NCI-H2196 treated with DMSO at 0.1 percent for 48 hours (cell line): Measurements from ENCODE around the gene FAM107B.

Experiments
- DNase-seq: peaks from one replicate; lab custom pipeline; 2025; ENCODE audit not compliant: unreplicated experiment; lab: John Stamatoyannopoulos, UW

FAM107B gene

DNA sequence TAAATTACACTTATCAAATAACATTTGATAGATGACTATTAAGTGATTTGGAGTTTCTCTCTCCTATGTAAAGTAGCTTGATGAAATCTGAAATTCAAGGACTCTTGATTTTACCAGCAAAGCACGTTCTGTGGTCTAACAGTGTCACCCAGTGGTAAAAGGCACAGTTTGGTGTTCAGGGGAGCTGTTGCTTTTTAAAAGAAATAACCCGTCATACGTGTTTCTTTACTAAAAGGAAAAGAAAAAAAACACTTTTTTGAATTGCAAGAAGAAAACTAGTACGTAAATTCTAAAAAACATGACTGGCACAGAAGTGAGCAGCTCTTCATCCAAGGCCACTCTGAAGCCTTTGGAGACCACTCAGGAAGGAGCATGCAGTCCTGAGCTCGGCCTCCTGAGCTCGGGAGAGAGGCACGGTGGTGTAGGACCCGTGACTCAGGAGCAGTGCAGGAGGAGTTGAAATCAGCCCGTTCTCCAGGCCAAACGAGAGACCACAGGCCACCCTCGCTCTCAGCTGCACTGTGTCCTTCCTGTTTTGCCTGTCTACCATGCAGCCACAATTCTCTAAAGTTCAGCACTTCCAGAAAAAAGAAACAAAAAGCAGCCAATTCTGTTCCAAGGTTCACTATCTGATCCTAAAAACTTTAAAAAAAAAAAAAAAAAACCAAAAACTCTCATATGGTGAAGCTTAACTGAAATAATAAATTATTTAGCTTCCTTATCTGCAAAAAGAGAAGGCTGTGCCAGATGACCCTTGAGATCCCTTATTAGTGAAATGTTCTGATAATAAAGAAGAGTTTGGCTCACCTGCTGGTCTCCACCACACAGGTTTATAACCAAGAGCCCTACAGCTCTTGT, 231.4 kb downstream of the FAM107B start:
- DNase-seq, result no peak

DNA sequence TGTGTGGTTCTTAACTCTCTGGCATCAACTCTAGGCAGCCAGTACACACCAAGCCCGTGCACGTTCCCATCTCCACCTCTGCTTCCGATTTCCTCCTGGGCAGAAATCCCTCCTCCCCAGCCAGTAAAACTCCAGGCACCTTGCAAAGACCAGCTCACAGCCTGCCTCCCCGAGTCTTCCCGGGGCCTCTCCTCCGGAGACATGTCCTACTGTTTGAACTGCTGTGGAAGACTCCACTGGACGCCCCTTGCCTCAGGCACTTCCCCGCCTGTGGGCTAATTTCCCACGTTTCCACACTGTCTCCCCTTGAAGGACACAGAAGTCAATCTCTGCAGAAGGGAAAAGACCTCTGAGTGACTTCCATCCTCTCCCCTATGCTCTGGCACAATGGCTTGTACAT, 233.3 kb downstream of the FAM107B start:
- no peak for DNase-seq

DNA sequence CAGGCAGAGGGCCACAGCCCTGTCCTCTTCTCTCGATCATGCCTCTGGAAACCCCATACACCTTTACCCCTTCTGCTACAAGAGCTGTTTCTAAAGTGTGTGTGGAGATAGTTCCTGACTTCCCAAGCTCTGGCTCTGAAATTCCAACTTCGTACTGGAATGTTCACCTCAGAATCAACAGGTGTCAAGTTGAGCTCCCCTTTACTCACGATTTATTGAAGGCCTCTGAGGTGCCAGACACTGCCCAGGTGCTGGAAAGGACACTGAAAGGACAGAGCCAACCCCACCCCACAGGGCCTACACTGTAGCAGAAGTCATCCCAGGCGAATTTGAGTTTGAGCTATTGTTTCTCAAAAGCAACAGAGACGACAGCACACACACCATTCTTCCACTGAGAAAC, 234.1 kb downstream of the FAM107B start:
- DNase-seq, result no peak

DNA sequence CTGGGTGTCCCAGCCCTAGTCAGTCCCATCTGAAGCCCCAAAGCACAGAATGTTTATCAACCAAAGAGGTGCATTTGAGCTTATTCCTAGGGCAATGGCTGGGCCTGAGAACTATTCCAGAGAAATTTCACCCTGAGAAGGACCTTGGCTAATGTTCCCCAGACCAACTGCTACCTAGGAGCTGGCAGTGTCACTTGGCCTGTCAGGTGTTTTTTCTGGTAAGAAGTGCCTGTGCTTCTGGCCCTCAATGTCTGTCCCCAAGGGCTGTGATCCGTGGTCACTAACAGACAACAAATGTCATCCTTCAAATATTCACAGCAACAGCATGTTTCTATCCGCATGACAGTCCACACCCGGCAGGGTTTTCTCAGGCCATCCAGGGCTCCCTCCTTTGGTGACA, 234.6 kb downstream of the FAM107B start:
- DNase-seq, result no peak

DNA sequence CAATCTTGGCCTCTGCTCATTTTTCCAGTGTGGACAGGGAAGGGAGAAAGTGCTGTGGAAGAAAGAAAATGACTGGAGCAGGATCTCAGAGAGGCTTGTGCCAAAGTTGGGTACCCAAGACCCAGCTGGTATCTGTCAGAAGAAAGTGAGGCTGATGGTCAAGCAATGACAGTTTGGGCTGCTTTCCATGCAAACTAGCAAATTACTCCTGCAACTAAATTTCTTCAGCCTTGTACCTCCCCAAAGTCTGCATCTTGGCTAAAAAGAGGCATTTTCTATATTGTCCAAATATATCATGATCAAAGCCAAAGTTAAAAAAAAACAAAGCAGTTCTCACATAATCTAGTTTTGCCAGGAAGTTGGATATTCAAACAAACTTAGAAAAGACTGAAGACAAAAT, 235.5 kb downstream of the FAM107B start:
- DNase-seq, result no peak

DNA sequence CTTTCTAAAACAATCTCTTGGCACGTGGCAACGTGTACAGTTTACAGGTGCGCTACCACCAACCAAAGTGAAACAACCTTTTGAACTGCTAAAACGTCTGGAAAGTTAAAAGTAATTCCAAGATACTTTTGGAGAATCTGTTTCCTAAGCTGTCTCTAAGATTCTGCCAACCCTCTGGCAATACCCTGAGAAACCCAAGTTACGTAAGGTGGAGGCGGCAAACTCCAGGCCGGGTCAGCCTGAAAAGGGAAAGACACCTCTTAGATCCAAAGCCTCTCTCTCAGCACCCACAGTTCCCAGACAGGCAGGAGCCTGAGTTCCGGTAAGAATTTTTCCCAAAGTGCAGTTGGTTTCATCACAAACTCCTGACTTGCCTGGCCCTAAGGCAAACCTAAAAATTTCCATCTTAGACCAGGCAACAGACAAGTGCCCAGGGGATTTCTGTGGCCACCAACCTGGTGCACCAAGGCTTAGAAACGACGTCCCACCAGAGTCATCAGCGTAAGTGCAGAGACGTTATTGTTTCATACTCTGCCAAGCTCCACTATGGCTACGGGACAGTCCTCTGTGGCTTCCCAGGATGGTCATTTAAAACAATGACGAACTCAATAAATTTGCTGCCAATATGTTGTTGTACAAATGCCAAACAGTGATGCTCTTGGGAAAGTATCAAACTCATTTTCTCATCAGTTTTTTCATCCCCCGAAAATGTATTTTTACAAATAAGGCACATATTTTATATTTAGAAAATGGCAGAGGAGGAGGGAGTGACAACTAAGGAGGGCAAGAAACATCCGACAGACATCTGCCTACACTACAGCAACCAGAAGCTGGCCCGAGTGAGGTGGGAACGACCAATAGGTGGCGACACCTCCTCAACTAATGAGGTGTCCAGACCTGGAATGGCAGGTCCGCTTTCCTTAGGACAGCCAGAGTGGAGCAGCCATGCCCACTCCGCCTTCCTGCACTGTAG, 238.2 kb downstream of the FAM107B start:
- DNase-seq, result no peak

DNA sequence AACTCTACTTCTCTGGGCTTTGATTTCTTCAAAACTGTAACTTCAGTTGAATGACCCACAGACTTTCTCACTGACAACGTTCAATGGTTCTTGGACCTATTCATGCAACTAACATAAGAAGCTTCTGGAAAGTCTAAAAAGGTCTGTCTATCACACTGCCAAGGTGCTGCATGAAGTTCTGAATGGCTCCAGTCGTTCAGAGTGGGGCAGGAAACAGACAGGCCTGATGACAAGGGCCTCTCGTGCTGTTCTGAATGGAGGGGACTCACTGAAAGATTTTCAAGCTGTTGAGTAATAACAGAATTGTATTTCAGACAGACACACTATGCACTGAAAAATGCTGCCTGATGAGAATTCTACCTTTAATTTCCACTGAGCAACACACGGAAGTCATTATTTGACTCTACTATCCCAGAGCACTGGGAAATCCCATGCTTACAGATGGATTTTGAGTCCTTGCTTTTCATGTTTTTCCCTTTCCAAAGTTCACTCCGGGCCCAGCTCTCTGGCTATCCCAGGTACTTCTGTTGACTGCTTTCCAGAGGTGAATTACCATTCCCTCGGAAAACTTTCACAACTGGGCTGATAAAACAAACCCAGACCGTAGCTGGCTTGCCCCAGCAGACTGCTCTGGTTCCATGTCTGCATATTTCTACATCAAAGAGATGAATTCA, 239.1 kb downstream of the FAM107B start:
- no peak for DNase-seq

DNA sequence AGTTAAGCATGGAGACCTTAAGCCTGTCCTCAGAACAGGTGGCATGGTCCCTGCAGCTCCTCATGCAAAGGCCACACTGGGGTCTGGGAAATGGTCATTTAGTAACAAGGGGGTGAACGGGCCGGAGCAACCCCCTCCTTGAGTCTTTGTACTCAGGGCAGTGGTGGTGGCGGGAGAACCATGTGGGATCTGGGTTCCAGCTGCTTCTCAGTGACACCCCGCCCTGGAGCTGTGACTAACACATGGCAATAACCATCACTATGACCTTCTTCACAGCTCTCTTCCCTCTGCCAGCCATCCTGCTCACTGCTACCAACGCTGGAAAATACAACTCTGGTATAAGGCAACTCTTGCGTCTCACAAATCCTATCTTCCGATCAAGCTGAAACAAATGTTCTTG, 240.5 kb downstream of the FAM107B start:
- DNase-seq, result no peak

DNA sequence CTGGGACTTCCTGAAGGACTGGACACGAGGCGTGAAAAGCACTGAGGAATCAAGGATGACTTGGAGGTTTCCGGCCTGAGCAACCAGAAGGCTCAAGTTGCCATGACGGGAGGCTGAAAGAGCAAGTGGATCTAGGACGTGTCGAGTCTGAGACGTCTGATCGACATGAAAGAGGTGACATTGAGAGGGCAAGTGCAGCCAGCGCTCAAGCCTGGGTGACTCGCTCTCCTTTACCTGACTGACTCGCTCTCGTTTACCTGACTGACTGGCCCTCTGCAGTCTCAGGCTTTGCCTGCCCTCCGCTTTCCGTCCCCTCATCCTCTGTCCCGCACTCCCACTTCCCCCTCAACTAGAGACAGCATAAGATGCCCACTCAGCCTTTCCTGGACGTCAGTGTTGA, 241.4 kb downstream of the FAM107B start:
- DNase-seq, result no peak

DNA sequence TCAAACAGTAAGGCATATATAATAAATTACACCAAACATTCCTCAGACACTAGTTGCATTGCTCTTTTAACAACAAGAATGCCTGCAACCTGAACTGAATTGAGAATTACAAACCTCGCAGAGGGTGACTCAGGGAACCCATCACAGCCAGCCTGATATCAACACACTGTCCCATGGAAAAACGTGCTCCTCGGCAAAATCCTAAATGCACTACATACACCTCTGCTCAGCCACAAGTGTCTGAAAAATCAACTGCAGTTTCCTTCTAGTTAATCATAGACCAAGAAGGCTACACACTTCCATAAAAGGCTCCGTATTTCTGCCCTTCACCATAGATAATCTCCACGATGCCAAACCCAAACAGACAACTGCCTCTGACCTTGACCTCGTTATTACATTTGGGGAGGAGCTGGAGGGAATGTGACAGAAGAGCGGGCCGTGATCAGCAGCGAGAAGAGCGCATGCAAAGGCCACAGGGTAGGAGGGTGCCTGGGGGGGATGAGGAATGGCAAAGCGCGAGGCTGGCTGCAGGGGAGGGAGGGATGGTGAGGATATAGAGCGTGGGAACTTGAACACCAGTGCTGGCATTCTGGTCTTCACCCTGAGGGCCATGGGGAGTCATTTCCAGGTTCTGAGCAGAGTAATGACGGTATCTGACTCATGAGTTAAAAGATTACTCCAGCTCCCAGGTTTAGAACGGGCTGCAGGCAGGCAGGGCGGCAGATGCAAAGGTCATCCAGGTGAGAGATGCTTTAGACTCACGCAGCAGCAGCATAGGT, 242.0 kb downstream of the FAM107B start:
- DNase-seq, result no peak

DNA sequence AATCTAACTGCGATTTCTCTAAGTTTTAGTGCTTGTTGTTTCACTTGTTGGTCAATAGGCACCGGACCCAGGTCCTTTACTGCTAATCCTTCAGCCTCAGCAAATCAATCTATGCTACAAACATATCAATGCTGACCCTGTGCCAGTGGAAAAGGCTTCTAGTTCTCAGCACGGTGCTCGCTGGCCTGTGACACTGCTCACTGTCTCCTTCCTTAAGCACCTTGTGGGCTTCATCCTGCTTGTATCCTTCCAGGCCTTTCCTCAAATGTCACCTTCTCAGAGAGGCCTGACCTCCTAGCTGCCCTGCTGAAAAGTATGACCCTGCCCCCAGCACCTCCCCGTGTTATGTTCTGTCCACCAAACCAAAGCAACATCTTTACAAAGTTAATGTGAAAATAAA, 242.7 kb downstream of the FAM107B start:
- no peak for DNase-seq

DNA sequence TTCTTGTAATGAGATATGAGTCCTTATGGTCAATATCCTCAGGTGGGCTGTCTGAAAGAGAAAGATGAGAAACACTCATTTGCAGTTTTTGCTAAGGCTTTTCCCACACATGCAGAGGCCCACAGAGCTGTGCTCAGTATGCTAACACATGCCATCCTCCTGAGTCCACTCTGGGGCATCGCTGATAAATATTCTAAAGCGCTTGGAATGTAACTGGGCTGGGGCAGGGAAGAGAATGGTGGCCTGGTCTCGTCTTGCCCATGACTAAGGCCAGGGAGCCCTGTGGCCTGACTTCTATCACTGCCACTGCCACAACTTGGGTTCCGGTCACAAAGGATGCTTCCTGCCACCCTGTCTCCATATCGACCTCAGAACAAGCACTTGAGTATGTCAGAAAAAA, 244.2 kb downstream of the FAM107B start:
- DNase-seq, result no peak

DNA sequence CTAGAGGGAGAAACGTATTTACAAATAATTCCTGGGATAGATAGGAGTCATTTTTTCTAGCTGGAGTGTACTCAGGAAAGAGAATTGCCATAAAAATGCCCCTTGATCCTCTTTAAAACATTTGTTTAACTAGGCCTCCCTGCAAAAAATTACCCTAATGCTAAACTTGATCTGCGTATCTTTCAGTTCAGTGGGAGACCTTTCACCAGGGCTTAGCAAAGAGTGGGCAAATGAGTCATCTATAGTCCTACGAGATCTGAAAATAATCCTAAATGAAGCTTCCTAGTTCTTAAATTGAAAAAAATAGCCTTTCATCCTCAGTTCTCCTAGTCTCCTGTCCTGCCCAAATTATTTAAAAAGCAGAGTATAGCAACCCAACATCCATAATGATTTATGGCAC, 245.3 kb downstream of the FAM107B start:
- no peak for DNase-seq

DNA sequence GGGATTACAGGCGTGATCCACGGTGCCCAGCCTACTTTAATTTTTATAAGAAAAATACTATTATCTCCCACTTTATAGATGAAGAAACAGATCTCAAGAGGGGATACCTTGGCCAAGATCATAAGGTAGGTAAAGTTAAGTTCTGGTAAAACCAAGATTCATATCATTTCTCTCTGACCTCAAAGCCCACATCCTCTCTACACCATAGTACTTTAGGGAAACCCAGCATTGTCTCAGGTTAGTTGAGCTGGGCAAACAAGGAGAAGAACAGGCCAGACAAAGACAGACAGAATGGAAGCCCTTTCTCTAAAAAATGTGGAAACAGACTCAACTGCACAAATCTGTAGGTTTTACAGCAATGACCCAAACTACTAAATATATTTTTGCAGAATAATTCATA, 246.2 kb downstream of the FAM107B start:
- DNase-seq, result no peak

DNA sequence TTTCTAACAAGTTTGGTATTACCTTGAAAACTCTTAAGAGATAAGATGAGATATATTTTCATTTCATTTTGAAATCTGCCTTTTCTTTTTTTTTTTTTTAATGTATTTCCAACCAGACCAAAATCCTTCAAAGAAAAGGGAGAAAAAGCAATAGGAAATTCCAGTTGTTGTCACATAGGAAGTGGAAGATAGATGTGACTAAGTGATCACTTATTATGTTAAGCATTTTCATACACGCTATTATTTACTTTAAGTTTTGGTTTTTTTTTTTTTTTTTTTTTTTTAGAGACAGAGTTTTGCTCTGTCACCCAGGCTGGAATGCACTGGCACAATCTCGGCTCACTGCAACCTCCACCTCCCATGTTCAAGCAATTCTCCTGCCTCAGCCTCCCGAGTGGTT, 246.8 kb downstream of the FAM107B start:
- no peak for DNase-seq

DNA sequence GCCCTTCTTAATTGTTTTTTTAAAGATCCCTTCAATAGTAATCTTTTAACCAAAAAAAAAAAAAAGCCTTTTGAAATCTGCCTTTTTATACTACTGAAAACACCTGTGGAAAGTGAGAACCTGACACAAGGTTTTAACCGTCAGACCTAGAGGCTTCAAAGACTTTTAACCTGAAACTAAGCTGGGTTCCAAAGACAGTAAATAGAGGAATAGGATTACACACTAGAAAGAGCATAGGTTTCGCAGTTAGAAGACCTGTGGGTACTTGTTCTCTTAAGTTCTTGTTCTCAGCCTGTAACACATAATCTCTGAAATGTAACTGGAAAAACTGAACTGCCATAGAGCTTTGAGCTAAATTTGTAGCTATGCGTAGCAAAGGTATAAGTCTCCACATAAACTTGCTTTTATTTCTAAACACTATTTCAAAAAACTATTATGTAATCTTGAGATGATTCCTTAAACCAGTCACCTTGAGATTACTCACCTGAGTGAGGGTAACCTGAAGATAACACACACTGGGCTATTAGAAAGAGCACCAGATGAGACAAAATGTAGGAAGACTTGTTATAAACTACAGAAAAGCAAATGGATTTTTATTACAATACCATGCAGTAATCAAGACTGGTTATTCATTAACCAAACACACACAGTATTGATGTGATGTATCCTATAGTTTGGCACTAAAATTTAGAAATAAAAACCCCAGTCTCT, 247.4 kb downstream of the FAM107B start:
- no peak for DNase-seq

DNA sequence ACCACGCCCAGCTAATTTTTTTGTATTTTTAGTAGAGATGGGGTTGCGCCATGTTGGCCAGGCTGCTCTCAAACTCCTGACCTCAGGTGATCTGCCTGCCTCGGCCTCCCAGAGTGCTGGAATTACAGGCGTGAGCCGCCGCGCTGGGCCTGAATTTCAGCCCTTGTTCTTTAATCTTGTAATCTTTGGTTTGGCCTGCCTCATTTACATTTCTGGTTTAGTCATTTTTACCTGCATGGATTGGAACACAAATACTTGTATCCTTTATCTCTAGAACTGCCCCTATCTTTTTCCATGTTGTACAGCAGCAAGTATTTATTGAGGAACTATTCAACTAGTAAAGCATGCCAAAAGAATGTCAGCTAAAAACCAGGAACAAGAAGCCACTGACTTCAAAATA, 248.4 kb downstream of the FAM107B start:
- no peak for DNase-seq

DNA sequence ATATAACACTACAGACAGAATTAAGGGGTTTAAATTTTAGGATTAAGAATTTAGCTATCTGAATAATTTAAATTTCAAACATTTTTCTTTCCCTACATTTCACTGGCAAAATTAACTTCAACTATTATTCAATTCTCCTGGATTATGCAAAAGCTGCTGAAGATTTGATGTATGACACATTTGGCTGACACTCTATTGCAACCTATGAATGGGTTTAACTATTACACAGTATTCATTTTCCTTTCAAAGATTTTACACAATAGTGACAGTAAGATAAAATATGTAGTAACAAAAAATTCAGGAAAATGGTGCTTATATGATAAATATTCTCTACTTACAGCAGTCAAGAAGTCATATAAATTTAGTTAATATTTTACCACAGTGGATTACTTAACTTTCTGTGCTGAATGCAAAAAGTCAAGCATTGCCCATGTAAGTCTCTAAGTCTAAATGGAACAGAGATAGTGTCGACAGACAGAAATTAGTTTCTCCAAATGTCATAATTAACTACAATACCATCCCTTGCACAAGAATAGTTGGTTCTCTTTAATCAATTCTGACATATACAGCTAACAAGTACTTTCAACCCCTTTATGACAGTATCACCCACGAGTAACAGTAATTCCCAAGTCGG, 249.9 kb downstream of the FAM107B start:
- DNase-seq, result no peak

DNA sequence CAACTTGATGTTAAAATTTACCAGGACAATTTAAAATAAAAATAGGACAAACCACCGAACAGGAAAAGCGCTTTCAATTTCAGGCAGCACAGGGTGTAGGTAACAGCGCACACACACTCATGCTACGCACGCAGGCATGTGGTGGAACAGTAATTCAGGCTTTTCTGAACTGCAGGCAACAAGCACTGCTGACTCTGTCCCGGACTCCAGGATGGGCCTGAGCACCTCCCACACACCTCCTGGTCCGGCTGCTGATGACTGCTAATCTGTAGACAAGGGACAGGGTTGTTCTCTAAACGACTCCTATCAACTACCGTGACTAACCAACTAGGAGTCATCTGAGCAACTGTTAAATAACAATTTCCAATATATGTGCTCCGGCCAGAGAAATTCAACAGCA, 251.4 kb downstream of the FAM107B start:
- no peak for DNase-seq

DNA sequence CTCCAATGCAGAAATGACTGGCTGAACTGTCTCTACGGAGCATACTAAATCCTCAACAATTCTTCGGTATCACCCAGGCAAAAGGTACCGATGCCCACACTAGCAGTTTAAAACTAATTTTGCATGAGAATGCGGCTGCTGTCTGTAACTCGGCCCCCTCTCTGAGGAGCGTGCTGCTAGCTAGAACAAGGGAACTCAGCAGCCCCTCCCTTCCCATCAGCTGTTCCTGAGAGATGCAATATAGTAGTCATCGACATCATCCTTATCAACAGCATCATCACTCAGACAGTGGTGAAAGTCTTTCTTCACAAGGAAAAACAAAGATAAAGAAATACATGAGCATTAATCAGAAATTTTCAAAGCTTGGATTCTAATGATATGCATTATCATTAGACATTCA, 254.9 kb downstream of the FAM107B start:
- no peak for DNase-seq
